MCF 10A (cell line): ENCODE data around the gene XPNPEP1. TPM values are rescaled to one million over a fixed set of nuclear protein-coding genes. Genes with fewer than 3 reads are reported as not detected.
A peak's percentile ranks its signal among the peaks of the same experiment; 100 is the strongest.

Source experiments
- BruUV-seq: library from RNA; stranded (reverse); fragments of 400-500 nt; replicated peaks from 2 replicates; lab custom pipeline; 2021; lab: Mats Ljungman, UMichigan
- CTCF ChIA-PET: fragments of 300-600 bp; sonication (Branson Sonifier 250); formaldehyde crosslinking; extraction: SDS; loops from one replicate; lab custom pipeline; 2021; ENCODE audit warnings: antibody characterized with exemption, inconsistent platforms; lab: Yijun Ruan, JAX
- POLR2A ChIA-PET: fragments of 300-600, 350-650 bp; sonication (Branson Sonifier 250); formaldehyde crosslinking; extraction: SDS; loops from one replicate; lab custom pipeline; 2020; ENCODE audit warnings: antibody characterized with exemption, inconsistent platforms; lab: Yijun Ruan, JAX
- DNase-seq: peaks from one replicate; pipeline ENCODE4 v3.0.0-alpha.2; 2018; ENCODE audit not compliant: unreplicated experiment
- H3K27ac Mint-ChIP-seq: one replicate; pipeline ENCODE4 v1.8.0; 2022; ENCODE audit warnings: mild to moderate bottlenecking, low read depth, mixed read lengths; ENCODE audit not compliant: unreplicated experiment
- H3K27me3 Mint-ChIP-seq: one replicate; pipeline ENCODE4 v1.8.0; 2022; ENCODE audit warnings: mixed read lengths; ENCODE audit not compliant: insufficient read depth, unreplicated experiment
- H3K36me3 Mint-ChIP-seq: one replicate; pipeline ENCODE4 v1.8.0; 2022; ENCODE audit warnings: mild to moderate bottlenecking, moderate library complexity, mixed read lengths; ENCODE audit not compliant: insufficient read depth, unreplicated experiment
- H3K4me1 Mint-ChIP-seq: one replicate; pipeline ENCODE4 v1.8.0; 2022; ENCODE audit warnings: mixed read lengths; ENCODE audit not compliant: insufficient read depth, unreplicated experiment
- H3K4me3 Mint-ChIP-seq: one replicate; pipeline ENCODE4 v1.8.0; 2022; ENCODE audit warnings: mild to moderate bottlenecking, moderate library complexity, mixed read lengths; ENCODE audit not compliant: unreplicated experiment
- H3K9me3 Mint-ChIP-seq: one replicate; pipeline ENCODE4 v1.8.0; 2022; ENCODE audit warnings: mixed read lengths; ENCODE audit not compliant: unreplicated experiment
- CTCF ChIP-seq: fragments of 200-600 bp; IDR thresholded peaks from one replicate; pipeline ENCODE4 v1.8.0; 2022; ENCODE audit warnings: antibody characterized with exemption, mild to moderate bottlenecking; ENCODE audit not compliant: unreplicated experiment
- intact Hi-C: fragments of 100-400 bp; cut with micrococcal nuclease; formaldehyde crosslinking; loops from 2 replicates; pipeline ENCODE4 v1.14.1; 2022
- total RNA-seq: library from RNA; stranded (reverse); gene quantifications from 2 replicates; pipeline ENCODE4 v1.2.3, GENCODE V29; 2022

XPNPEP1 gene
- total RNA-seq, 1 experiment from 2014 or later = 52.1 TPM

DNA sequence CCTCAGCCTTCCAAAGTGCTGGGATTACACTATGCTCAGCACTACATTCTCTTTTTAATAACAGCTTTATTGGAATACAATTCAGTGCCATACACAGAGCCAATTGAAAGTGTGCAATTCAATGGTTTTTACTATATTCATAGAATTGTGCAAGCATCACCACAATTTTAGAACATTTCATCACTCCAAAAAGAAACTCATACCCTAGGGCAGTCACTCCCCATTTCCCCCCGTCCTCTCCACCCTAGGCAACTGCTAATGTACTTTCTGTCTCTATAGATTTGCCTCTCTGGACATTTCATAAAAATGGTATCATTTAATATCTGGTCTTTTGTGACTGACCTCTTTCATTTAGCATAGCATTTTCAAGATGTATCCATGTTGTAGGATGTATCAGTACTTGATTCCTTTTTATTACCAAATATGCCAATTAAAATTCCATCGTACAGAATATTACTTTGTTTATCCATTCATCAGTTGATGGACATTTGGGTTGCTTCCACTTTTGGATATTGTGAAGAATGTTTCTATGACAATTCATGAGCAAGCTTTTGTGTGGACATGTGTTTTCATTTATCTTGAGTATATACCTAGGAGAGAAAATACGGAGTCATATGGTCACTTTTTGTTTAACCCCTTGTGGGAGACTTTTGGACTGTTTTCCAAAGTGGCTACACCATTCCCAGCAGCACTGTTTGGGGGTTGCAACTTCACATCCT is 6.3 kb upstream of the XPNPEP1 start:
- H3K27ac Mint-ChIP-seq = no peak overlapping the region
- H3K4me3 Mint-ChIP-seq = no peak overlapping the region
- ChIA-PET CTCF (interaction anchor here (0.8 to 1.3 kb wide), 3 partner anchors 12 to 40 kb away, joined by 3 to 5 read pairs (median 3); no protein-coding TSS in a partner anchor), POLR2A (interaction anchor here (0.9 to 1.9 kb wide), 5 partner anchors 9 to 79 kb away, joined by 3 to 11 read pairs (median 4); partner anchors contain the start of gene ADD3)
- BruUV-seq = no TSS peak
- peaks cover 44% of the 10 kb centered on the region for H3K4me1 Mint-ChIP-seq
- H3K27me3 Mint-ChIP-seq = no peaks in the 10 kb centered on the region
- peak; percentile 71 for DNase-seq
- no peaks in the 10 kb centered on the region for H3K9me3 Mint-ChIP-seq
- no peaks in the 10 kb centered on the region for H3K36me3 Mint-ChIP-seq
- intact Hi-C loops = no loop called here
- no peak for TF ChIP-seq CTCF

DNA sequence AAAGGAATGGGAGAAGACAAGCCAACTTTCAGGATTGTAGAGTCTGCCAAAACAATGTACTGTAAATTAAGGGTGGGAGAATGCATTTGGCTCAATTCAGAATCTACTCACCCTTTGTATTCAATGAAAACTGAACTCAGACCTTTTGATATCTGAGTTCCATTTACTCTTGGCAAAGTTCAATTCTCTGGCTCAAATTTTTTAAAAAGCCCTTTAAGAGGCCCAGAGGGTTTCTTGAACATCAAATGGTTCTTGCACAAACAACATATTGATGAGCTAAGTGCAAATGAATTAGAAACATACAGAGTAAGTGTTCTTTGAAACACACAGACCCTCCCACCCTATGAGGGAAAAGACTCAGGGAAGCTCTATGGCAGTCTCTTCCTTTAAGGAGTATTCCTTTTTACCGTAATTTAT is 5.2 kb upstream of the XPNPEP1 start:
- ChIA-PET CTCF (interaction anchor here (0.6 to 1.3 kb wide), 8 partner anchors 11 to 351 kb away, joined by 3 to 5 read pairs (median 3); no protein-coding TSS in a partner anchor), POLR2A (interaction anchor here (0.6 to 1.9 kb wide), 6 partner anchors 13 to 80 kb away, joined by 3 to 11 read pairs (median 4); partner anchors contain the start of gene ADD3)
- no peaks in the 10 kb centered on the region for H3K9me3 Mint-ChIP-seq
- no peak for TF ChIP-seq CTCF
- H3K27me3 Mint-ChIP-seq = no peaks in the 10 kb centered on the region
- BruUV-seq = no TSS peak
- H3K36me3 Mint-ChIP-seq = no peaks in the 10 kb centered on the region
- no peak overlapping the region for H3K4me3 Mint-ChIP-seq
- H3K27ac Mint-ChIP-seq = no peak overlapping the region
- peaks cover 47% of the 10 kb centered on the region for H3K4me1 Mint-ChIP-seq
- intact Hi-C loops = no loop called here
- no peak for DNase-seq

- no peak for TF ChIP-seq CTCF
- Mint-ChIP-seq H3K36me3 (no peaks in the 10 kb centered on the region), H3K27me3 (no peaks in the 10 kb centered on the region), H3K9me3 (no peaks in the 10 kb centered on the region), H3K4me3 (no peak overlapping the region), H3K4me1 (peaks cover 45% of the 10 kb centered on the region), H3K27ac (no peak overlapping the region)
- BruUV-seq = no TSS peak
- intact Hi-C loops = no loop called here
- POLR2A ChIA-PET = no interaction called here
- DNase-seq = no peak
- CTCF ChIA-PET = no interaction called here
Measured at GRCh38 chr10:109926825-109927224, 3.5 kb upstream of the XPNPEP1 start.

DNA sequence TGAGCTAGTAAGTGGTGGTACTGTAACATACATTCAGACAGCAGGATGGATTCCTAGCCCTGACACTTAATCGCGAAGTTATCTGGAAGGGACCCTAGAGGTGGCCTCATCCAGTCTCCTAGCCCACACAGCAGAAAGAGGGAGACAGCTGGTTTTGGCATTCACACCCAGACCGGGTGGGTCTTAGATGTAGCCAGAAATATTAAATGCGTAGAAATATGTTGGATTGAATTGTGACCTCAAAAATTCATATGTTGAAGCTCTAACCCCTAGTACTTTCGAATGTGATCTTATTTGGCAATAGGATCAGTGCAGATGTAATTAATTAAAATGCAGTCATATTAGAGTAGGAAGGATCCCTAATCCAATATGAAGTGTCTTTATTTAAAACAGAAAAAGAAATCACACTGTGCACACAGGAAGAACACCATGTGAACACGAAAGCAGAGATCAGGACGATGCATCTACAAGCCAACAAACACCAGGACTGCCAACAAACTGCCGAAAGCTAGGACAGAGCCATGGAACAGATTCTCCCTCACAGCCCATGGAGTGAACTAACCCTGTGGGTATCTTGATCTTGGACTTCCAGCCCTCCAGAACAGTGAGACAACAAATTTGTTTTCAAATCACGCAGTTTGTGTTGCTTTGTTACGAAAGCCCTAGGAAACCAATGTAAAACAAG is 2.9 kb upstream of the XPNPEP1 start:
- CTCF ChIA-PET = interaction anchor here (0.6 to 1.2 kb wide), 2 partner anchors 11 to 89 kb away, joined by 3 read pairs; no protein-coding TSS in a partner anchor
- Mint-ChIP-seq H3K36me3 (peaks cover 3% of the 10 kb centered on the region), H3K9me3 (no peaks in the 10 kb centered on the region), H3K4me1 (peaks cover 43% of the 10 kb centered on the region), H3K27ac (no peak overlapping the region), H3K27me3 (no peaks in the 10 kb centered on the region), H3K4me3 (no peak overlapping the region)
- intact Hi-C loops = no loop called here
- DNase-seq = no peak
- no peak for TF ChIP-seq CTCF
- POLR2A ChIA-PET = interaction anchor here (1.3 kb wide), 1 partner anchor 9 kb away, joined by 5 read pairs; no protein-coding TSS in a partner anchor
- BruUV-seq = no TSS peak
